ENCODE results near the gene MYO9B.

- TF ChIP-seq CTCF (conservative IDR thresholded peaks at IDR 0.05 in 1 of 2, IDR thresholded peaks at IDR 0.05 in 1 of 2; ENCODE audit: extremely low read depth in 1 of 2, insufficient read depth in 1 of 2, low read depth in 1 of 2, low read length in 2 of 2) (no peak), EZH2 (IDR thresholded peaks at IDR 0.05; ENCODE audit: borderline replicate concordance, low read length) (no peak)
Observed at GRCh38 chr19:17116996-17117702, 41.6 kb downstream of the MYO9B start.

Data from mammary epithelial cell (primary cell).